GM12875 (cell line): Measurements from ENCODE around the gene ZSCAN16.
"Not testable (repeated sequence)": the region's sequence is repeated elsewhere in the genome, so short reads cannot be mapped to it uniquely, and the experiment has no call there.

Experiments used
- H3K4me3 ChIP-seq: one replicate; pipeline ENCODE4 v1.5.1; 2011; ENCODE audit warnings: low read depth, low read length, control low read depth
- CTCF ChIP-seq: IDR thresholded peaks from 2 replicates; pipeline ENCODE4 v1.5.1; 2011; ENCODE audit warnings: low read depth, mild to moderate bottlenecking, control low read depth, inconsistent platforms, low read length, moderate library complexity, borderline replicate concordance; ENCODE audit not compliant: insufficient read depth

The ZSCAN16 gene

GRCh38 chr6:28089054-28089453 lies 35.4 kb upstream of the ZSCAN16 start:
- no peak overlapping the region for H3K4me3 ChIP-seq
- no peak for TF ChIP-seq CTCF

- no peak overlapping the region for H3K4me3 ChIP-seq
- TF ChIP-seq CTCF: no peak
These were observed 33.4 kb upstream of the ZSCAN16 start for GRCh38 chr6:28090917-28091586.

GRCh38 chr6:28102222-28102621 lies 22.2 kb upstream of the ZSCAN16 start:
- not testable (repeated sequence) for H3K4me3 ChIP-seq

- not testable (repeated sequence) for H3K4me3 ChIP-seq
These were observed 21.7 kb upstream of the ZSCAN16 start for GRCh38 chr6:28102699-28103098.

- peak overlapping the region; percentile 54 for H3K4me3 ChIP-seq
- TF ChIP-seq CTCF: peak; percentile 65
These were observed 19.8 kb upstream of the ZSCAN16 start for GRCh38 chr6:28104392-28105244.

GRCh38 chr6:28105245-28105639 lies 19.2 kb upstream of the ZSCAN16 start:
- TF ChIP-seq CTCF: no peak
- H3K4me3 ChIP-seq: peak overlapping the region; percentile 54

GRCh38 chr6:28107506-28107905 lies 16.9 kb upstream of the ZSCAN16 start:
- TF ChIP-seq CTCF: no peak
- H3K4me3 ChIP-seq: no peak overlapping the region

GRCh38 chr6:28111964-28112363 lies 12.4 kb upstream of the ZSCAN16 start:
- no peak overlapping the region for H3K4me3 ChIP-seq
- no peak for TF ChIP-seq CTCF
